ENCODE data around the gene HNMT.

Gene HNMT

GRCh38 chr2:138063181-138063580, 98.9 kb downstream of the HNMT start:
- TF ChIP-seq CTCF (IDR thresholded peaks at IDR 0.05; ENCODE audit: borderline replicate concordance, extremely low read depth, low read length, poor library complexity, severe bottlenecking) (no peak), EZH2 (IDR thresholded peaks at IDR 0.05; ENCODE audit: borderline replicate concordance, low read depth, low read length, severe bottlenecking) (no peak)
- Histone ChIP-seq H3K4me3 (ENCODE audit: low read depth in 1 of 2, low read length in 2 of 2) (no peak overlapping the region), H3K27ac (ENCODE audit: low read length) (no peak overlapping the region), H3K36me3 (ENCODE audit: insufficient read depth, low read length) (no peaks in the 10 kb centered on the region), H3K4me1 (ENCODE audit: insufficient read depth, low read length) (no peaks in the 10 kb centered on the region), H3K9ac (ENCODE audit: low read depth, low read length) (no peak overlapping the region), H3K79me2 (ENCODE audit: insufficient read depth, low read length) (no peaks in the 10 kb centered on the region), H2AFZ (ENCODE audit: low read depth, low read length) (no peak overlapping the region), H3K27me3 (ENCODE audit: insufficient read depth, low read length, poor library complexity) (no peaks in the 10 kb centered on the region), H3K4me2 (ENCODE audit: insufficient read depth, low read length) (no peak overlapping the region), H3K9me3 (ENCODE audit: insufficient read depth, low read length, severe bottlenecking) (no peaks in the 10 kb centered on the region), H4K20me1 (ENCODE audit: insufficient read depth, low read length) (no peaks in the 10 kb centered on the region)
- DNase-seq (no peak), ATAC-seq (ENCODE audit: insufficient read depth, low read depth) (no peak)

Measured in DND-41 (cell line).